ENCODE measurements around the gene IMMP1L.

The IMMP1L gene

DNA sequence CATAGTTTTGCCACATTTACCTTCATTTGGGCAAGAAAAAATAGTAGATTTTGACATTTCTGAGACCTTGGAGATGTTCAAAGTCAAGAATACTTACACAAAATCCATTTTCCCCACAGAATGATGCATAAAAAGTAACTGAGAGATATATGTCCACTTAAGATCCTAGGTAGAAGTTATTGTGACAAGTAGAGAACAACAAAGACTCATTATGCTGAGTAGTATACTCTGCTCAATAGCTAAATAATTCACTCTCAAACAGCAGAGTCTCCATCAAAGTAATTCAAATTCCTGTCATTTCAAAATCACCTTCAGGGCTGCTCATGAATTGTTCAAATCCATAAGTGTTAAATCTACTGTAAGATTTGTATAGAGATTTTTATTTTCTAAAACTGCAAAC lies 35.3 kb downstream of the IMMP1L start:
- DNase-seq (ENCODE audit: low read depth): no peak

- no peak for DNase-seq (ENCODE audit: low read depth)
Measured at GRCh38 chr11:31464436-31464835, 45.0 kb downstream of the IMMP1L start.

DNA sequence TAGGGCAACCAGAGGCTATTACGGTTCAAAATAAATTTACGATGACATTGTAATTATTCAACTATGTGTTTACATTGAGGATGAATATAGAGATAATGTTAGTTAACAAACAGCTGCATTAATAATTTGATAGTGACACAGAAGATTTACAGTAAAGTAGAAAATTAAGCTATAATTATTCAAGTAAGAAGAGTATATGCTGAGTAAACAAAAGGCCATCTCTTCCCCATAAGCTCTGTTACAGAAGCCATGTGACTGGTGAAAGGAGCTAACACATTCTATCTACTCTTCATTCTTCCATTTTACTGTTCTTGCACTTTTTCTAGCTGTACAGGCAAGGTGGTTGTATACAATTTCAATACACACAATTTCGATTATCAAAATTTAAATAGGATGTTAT lies 54.2 kb downstream of the IMMP1L start:
- DNase-seq (ENCODE audit: low read depth): no peak

DNA sequence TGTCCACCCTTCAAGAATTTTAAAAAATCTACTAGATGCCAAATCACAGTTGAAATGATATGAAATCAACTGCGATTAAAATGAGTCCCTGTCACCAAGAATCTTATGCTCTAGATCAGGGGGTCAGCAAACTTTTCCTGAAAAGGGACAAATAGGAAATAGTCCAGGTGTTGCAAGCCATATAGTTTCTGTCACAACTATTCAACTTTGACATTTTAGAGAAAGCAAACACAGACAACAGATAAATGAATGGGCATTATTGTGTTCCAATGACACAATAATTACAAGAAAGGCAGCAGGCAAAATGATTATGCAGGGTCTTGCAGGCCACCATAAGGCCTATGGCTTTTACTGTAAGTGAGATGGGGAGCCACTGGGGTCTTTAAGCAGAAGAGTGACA lies 58.6 kb downstream of the IMMP1L start:
- no peak for DNase-seq (ENCODE audit: low read depth)

DNA sequence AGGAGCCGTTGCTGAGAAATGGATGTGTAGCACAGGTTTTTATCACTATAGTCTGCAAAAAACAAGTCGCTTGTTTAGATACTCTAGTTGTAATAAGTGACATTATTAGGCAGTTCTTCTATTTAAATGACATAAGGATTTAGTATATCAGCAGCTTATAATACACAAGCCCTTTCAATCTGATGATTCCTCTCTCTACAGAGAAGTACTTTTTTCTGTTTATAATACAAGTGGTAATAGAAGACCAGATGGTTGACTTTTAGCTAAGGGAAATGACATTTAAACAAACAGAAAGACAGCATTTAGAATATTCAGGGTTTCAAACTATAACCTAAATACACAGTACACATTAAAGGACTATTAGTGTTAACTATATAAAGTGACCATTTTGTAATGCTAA lies 60.4 kb downstream of the IMMP1L start:
- no peak for DNase-seq (ENCODE audit: low read depth)

DNA sequence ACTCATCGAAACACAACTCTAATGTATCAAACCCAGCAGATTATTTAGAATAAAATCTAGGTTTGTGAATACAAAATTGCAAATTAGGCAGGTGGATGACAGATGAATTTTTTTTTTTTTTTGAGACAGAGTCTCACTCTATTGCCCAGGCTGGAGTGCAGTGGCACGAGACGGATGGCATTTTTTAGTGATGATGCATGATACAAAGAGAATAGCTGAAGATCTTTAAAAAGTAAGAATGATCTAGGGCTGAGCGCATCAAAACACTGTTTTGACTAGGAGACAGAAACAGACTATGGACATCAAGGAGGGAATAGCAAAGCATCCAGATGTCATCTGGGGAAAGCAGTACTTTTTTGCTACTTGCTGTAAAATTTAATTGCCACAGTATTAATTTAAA lies 63.8 kb downstream of the IMMP1L start:
- no peak for DNase-seq (ENCODE audit: low read depth)

GRCh38 chr11:31443802-31444201 lies 65.6 kb downstream of the IMMP1L start:
- DNase-seq (ENCODE audit: low read depth): no peak

DNA sequence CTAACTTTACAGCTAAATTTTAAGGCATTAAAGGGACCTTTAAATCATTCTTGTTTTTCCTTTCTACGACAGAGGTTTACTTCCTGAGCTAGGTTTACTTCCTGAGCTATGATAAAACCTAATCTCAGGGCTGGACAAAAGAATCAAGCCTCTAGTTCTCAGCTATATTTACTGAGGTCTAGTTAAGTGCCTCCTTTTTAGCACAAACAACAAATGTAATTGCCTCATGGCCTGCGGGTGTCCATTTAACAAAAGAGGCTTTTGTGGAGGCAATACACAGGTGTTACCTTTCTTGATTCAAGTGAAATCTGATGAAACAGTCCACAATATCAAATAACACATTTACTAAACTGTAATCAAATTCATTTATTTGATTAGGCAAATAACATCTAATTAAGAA lies 67.3 kb downstream of the IMMP1L start:
- DNase-seq (ENCODE audit: low read depth): no peak

GRCh38 chr11:31441296-31441695 lies 68.1 kb downstream of the IMMP1L start:
- DNase-seq (ENCODE audit: low read depth): no peak

DNA sequence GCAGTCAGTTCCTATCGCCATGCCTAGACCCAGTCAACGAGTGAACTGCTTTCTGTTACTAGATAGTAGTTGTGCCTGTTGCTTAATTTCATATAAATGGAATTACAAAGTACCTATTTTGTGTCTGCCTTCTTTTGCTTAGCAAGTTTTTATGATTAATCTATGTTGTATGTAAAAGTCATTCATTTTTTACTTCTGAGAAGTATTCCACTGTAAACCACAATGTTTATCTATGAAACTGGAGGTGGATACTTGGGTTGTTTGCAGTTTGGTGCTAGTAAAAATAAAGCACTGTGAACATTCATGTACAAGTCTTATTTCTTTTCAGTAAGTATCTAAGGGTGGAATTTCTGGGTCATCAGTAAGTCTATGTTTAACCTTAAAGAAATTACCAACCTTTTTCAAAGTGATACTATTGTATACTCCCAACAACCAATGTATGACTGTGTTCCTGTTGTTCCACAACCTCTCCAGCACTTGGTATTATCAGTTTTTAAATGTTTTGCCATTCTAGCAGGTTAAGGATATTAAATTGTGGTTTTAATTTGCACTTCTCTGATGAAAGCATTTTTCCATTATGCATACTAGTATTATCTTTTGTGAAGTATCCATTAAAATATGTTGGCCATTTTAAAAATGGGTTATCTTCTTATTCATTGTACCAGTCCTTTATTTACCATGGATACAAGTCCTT lies 71.5 kb downstream of the IMMP1L start:
- no peak for DNase-seq (ENCODE audit: low read depth)

DNA sequence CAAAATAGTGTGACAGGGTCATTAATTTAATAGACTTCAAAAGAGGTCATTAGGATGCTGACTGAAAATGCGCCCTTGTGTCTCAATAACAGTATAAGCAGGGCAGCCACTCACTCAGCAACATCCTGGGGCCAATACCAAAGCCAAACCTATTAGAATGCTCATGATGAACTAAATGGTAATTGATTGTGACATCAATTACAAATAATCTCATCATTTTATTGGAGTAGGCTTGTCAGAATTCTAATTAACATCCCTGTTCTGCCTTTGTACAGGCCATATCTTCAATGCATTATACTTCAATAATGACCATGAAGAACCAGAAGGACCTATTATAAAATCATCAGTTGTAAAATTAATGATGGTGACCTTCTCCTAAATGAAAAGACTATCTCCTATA lies 75.6 kb downstream of the IMMP1L start:
- no peak for DNase-seq (ENCODE audit: low read depth)

DNA sequence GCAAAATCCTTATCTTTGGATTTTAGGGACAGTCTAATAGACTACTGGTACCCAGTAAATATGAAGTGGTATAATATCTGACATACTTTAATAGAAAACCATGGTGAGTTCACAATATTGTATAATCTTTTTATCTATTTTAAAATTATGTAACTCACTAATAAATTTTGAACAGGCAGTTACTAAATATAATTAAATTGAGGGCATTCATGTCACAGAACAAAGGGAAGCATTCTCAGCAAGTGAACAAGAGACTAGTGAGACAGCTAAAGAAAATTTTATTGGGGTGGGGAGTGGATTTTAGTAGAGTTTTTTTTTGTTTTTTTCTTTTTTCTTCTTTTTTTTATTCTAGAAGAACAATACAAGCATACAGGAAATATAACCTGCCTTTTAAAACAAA lies 84.8 kb downstream of the IMMP1L start:
- no peak for DNase-seq (ENCODE audit: low read depth)

GRCh38 chr11:31422703-31423102 lies 86.7 kb downstream of the IMMP1L start:
- DNase-seq (ENCODE audit: low read depth): no peak

- DNase-seq (ENCODE audit: low read depth): no peak
Measured at GRCh38 chr11:31421820-31422219, 87.6 kb downstream of the IMMP1L start.

GRCh38 chr11:31419669-31420068 lies 89.8 kb downstream of the IMMP1L start:
- DNase-seq (ENCODE audit: low read depth): no peak

GRCh38 chr11:31419138-31419537 lies 90.3 kb downstream of the IMMP1L start:
- no peak for DNase-seq (ENCODE audit: low read depth)

DNA sequence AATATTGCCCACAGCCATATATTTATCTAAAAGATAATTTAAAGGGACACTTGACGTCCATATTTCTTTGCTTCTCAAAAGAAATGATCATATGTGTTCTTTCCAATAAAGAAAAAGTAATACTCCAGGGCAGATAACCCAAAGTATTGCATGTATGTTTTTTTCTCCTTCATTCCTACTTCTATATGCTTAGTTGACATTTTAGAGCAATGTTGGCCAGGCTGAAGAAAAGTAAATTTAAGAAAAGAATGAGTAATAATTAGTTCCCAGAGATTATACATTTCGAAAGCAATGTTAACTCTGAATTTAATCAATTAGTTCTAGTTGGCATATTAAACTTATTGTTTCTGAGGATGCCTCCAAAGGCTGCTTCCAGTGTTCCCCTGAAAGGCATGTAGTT lies 91.6 kb downstream of the IMMP1L start:
- DNase-seq (ENCODE audit: low read depth): no peak

DNA sequence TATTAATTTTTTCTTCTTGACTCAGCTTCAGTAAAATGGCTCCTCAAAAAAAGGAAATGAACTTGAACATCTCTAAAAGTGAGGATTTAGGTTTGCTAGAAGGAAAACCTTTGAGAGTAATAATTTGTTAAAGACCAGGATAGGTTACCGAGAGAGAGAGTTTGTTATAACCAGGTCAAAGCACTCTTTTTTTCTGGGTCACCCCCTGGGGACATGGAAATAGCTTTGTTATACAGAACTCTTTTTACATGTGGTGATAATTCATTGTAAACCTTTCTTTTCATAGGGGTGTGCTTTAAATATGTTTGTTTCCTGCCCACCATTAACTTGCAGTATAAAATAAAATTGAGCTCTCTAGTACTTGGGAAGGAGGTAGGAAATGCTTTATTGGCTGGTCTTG lies 92.1 kb downstream of the IMMP1L start:
- no peak for DNase-seq (ENCODE audit: low read depth)

GRCh38 chr11:31415435-31415834 lies 94.0 kb downstream of the IMMP1L start:
- no peak for DNase-seq (ENCODE audit: low read depth)

DNA sequence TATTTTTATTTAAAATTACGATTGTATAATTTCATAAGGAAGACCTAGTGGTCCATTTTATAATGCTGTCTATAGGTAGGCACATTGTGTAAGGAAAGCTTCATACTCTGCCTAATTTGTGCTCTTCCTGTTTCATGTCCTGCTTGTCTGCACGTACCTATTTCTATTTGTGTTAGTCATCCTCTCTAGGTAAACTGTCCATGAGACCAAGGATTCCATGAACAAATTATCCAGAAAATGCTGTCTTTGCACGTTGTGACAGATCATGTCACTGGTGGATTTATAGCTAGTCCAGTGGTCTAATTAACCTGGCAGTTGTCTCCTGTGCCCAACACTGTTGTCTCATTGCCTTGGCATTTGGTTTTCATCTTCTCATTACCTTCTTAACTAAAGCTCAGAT lies 95.1 kb downstream of the IMMP1L start:
- DNase-seq (ENCODE audit: low read depth): no peak

DNA sequence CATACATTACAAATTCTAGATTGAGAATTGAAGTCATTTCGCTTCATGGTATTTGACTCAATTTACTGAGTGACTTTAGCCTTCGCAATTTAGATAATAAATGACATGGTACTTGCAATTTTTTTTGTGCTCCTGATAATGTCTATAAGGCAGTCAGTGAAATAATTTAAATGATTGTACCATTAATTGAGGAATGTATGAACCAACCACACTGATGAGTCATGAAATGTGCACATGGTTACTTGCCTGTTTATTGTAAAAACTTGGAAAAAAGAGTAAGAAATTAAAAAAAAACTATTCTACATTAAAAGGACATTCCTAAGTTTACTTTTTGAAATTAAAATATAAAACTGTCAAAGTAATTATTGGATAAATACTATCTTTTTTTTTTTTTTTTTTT lies 96.5 kb downstream of the IMMP1L start:
- DNase-seq (ENCODE audit: low read depth): no peak

DNA sequence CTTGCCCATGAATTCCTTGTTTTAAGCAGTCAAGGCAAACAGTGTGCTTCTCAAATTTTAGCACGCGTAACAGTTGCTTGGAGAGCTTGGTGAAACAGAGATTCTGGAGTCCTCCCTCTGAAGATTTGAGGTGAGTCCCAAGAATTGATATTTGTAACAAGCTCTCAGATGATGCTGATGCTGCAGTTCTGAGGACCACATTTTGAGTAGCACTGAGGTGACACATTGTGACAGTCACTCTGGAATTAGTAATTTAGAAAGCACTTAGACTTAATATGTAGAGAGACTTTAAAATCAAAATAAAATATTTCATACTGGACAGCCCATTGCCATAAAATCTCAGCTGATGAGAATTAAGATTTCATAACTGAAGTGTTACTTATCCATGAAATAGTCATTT lies 101.2 kb downstream of the IMMP1L start:
- DNase-seq (ENCODE audit: low read depth): no peak

GRCh38 chr11:31404614-31405013 lies 104.8 kb downstream of the IMMP1L start:
- no peak for DNase-seq (ENCODE audit: low read depth)

- DNase-seq (ENCODE audit: low read depth): no peak
Measured at GRCh38 chr11:31397239-31397834, 112.1 kb downstream of the IMMP1L start.

Data from stimulated activated CD8-positive, alpha-beta memory T cell treated with anti-CD3 and anti-CD28 coated beads, Interleukin-12 subunit alpha, Interleukin-12 subunit beta, amount 100 ng/mL, for 1 hour (primary cell).